Activated B cell treated with CpG ODN at 0.5 μM for 24 hours (primary cell): Measurements from ENCODE around the gene TTC21B. TPM values are rescaled to one million over a fixed set of nuclear protein-coding genes. Genes with fewer than 3 reads are reported as not detected.

Experiments
- ATAC-seq: fragments of 200-7000 bp; cut with Tn5 transposase; one replicate; pipeline ENCODE4 v1.10.0; 2021; ENCODE audit warnings: low read depth, mild to moderate bottlenecking, moderate library complexity
- CTCF ChIA-PET: fragments of 350-600 bp; sonication (Branson Sonifier 250); formaldehyde crosslinking; loops from one replicate; lab custom pipeline; 2021; ENCODE audit warnings: antibody characterized with exemption; lab: Charles Lee
- POLR2A ChIA-PET: fragments of 350-600 bp; sonication (Branson Sonifier 250); formaldehyde crosslinking; loops from one replicate; lab custom pipeline; 2021; ENCODE audit warnings: antibody characterized with exemption; lab: Charles Lee
- DNase-seq: peaks from one replicate; pipeline ENCODE4 v3.0.0; 2022
- H3K27ac Mint-ChIP-seq: one replicate; pipeline ENCODE4 v1.8.0; 2020; ENCODE audit warnings: mixed read lengths
- H3K27me3 Mint-ChIP-seq: one replicate; pipeline ENCODE4 v1.8.0; 2021; ENCODE audit warnings: mixed read lengths
- H3K36me3 Mint-ChIP-seq: one replicate; pipeline ENCODE4 v1.8.0; 2021; ENCODE audit warnings: low read depth, mixed read lengths
- H3K4me1 Mint-ChIP-seq: one replicate; pipeline ENCODE4 v1.8.0; 2021; ENCODE audit warnings: mixed read lengths
- H3K4me3 Mint-ChIP-seq: one replicate; pipeline ENCODE4 v1.8.0; 2020; ENCODE audit warnings: mild to moderate bottlenecking, mixed read lengths
- H3K9me3 Mint-ChIP-seq: one replicate; pipeline ENCODE4 v1.8.0; 2020; ENCODE audit warnings: mixed read lengths
- intact Hi-C: fragments of 100-400 bp; cut with micrococcal nuclease; formaldehyde crosslinking; loops from one replicate; pipeline ENCODE4 v1.15.1; 2024
- total RNA-seq: library from RNA; stranded (reverse); gene quantifications from 2 replicates; pipeline ENCODE4 v1.2.3, GENCODE V29; 2022
- TF ChIP-seq, protein P1 (sequence below): fragments of 200-600 bp; IDR thresholded peaks from one replicate; pipeline ENCODE4 v1.8.0; 2022; ENCODE audit warnings: antibody characterized with exemption, mild to moderate bottlenecking

The TTC21B gene
- total RNA-seq, 1 donor from 2014 or later = 29.2 TPM

DNA sequence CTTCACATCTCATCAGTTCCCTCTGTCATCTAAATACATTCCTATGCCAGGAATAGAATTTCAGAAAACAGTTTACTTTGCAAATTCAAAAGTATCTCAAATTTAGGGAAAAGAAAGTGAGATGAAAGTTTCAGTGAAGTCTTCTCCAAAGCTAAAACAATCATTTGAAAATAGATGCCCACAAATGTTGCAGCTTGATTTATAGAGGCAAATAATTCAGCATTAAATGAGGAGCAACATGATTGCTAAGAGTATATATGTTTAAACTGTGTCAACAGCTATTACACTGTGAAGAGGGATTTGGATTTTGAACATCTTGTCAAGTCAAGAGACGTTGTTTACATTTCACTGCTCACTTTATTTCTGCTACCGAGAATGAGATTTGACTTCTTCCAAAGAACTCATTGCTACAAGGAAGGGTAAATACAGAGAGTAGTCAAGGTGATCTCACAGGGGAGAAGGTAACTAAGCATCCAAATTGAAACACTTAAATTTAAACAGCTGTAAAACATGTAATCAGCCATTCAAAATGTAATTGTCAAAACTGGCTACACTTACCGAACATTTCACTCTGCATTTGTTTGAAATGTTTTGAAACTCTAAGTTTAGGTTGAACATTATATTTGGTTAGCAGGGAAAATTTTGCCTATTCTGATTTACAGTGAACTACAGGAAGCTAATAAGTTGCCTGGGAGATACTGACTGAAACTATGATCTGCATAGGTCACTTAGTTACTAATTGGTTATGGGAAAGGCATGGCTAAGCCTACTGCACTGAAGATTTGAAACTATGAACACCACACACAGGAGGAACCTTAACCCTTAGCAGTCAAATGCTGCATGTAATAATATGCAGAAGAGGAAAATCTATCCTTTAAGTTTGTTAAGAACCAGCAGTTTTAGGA, 126.3 kb downstream of the TTC21B start:
- no peaks in the 10 kb centered on the region for H3K36me3 Mint-ChIP-seq
- H3K9me3 Mint-ChIP-seq = no peaks in the 10 kb centered on the region
- H3K27ac Mint-ChIP-seq = no peak overlapping the region
- DNase-seq (no peak), ATAC-seq (no peak)
- CTCF ChIA-PET = no interaction called here
- intact Hi-C loops = no loop called here
- no peaks in the 10 kb centered on the region for H3K4me1 Mint-ChIP-seq
- POLR2A ChIA-PET = no interaction called here
- no peak overlapping the region for H3K4me3 Mint-ChIP-seq
- no peaks in the 10 kb centered on the region for H3K27me3 Mint-ChIP-seq
- TF ChIP-seq, protein P1, sequence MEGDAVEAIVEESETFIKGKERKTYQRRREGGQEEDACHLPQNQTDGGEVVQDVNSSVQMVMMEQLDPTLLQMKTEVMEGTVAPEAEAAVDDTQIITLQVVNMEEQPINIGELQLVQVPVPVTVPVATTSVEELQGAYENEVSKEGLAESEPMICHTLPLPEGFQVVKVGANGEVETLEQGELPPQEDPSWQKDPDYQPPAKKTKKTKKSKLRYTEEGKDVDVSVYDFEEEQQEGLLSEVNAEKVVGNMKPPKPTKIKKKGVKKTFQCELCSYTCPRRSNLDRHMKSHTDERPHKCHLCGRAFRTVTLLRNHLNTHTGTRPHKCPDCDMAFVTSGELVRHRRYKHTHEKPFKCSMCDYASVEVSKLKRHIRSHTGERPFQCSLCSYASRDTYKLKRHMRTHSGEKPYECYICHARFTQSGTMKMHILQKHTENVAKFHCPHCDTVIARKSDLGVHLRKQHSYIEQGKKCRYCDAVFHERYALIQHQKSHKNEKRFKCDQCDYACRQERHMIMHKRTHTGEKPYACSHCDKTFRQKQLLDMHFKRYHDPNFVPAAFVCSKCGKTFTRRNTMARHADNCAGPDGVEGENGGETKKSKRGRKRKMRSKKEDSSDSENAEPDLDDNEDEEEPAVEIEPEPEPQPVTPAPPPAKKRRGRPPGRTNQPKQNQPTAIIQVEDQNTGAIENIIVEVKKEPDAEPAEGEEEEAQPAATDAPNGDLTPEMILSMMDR = no peak

GRCh38 chr2:165825041-165825440, 128.5 kb downstream of the TTC21B start:
- no peaks in the 10 kb centered on the region for H3K36me3 Mint-ChIP-seq

More at GRCh38 chr2:165825041-165825440, 128.5 kb downstream of the TTC21B start:
- Mint-ChIP-seq H3K4me3 (no peak overlapping the region), H3K27ac (no peak overlapping the region), H3K9me3 (no peaks in the 10 kb centered on the region), H3K4me1 (no peaks in the 10 kb centered on the region), H3K27me3 (no peaks in the 10 kb centered on the region)
- TF ChIP-seq, protein P1 = no peak
- intact Hi-C loops = no loop called here
- DNase-seq (no peak), ATAC-seq (no peak)
- CTCF ChIA-PET = no interaction called here
- POLR2A ChIA-PET = no interaction called here

Other genes starting within 250 kb of the TTC21B start
- gene GALNT3, start 159.5 kb downstream of the TTC21B start, total RNA-seq = 13.2 and 14.4 TPM in 2 replicates
- not detected in 2 replicates for gene SCN1A, start 174.2 kb upstream of the TTC21B start, total RNA-seq